ENCODE results near the gene DCTN1.

The DCTN1 gene

GRCh38 chr2:74313497-74313896 is 66.6 kb downstream of the DCTN1 start:
- H3K36me3 Mint-ChIP-seq (ENCODE audit: low read depth), result no peaks in the 10 kb centered on the region
- H3K27me3 Mint-ChIP-seq (ENCODE audit: low read depth), result peaks cover 14% of the 10 kb centered on the region
- no peaks in the 10 kb centered on the region for H3K9me3 Mint-ChIP-seq
- H3K4me3 Mint-ChIP-seq, result no peak overlapping the region
- no peak for DNase-seq (ENCODE audit: low spot score)
- peaks cover 2% of the 10 kb centered on the region for H3K4me1 Mint-ChIP-seq (ENCODE audit: low read depth)
- no peak overlapping the region for H3K27ac Mint-ChIP-seq

GRCh38 chr2:74312913-74313312 is 67.2 kb downstream of the DCTN1 start:
- no peak overlapping the region for H3K27ac Mint-ChIP-seq
- H3K9me3 Mint-ChIP-seq, result no peaks in the 10 kb centered on the region
- peaks cover 12% of the 10 kb centered on the region for H3K27me3 Mint-ChIP-seq (ENCODE audit: low read depth)
- H3K4me1 Mint-ChIP-seq (ENCODE audit: low read depth), result peaks cover 2% of the 10 kb centered on the region
- H3K36me3 Mint-ChIP-seq (ENCODE audit: low read depth), result no peaks in the 10 kb centered on the region
- no peak for DNase-seq (ENCODE audit: low spot score)
- no peak overlapping the region for H3K4me3 Mint-ChIP-seq

All from T-helper 2 cell treated with Interferon-gamma antibody and Interleukin-4, amounts not matched to agents 5 μg/mL and 100 μg/mL, for 36 hours (primary cell).